K562 (cell line): ENCODE results near the gene ITSN1. TPM values are rescaled to one million over a fixed set of nuclear protein-coding genes. Genes with fewer than 3 reads are reported as not detected.
A peak's percentile ranks its signal among the peaks of the same experiment; 100 is the strongest.

Experiments
- ATAC-seq: fragments of 200-7000 bp; cut with Tn5 transposase; 3 replicates; pipeline ENCODE4 v1.9.1; 2020; ENCODE audit warnings: moderate library complexity
- BruUV-seq: library from RNA; stranded (reverse); fragments of 400-500 nt; replicated peaks from 2 replicates; lab custom pipeline; 2021; lab: Mats Ljungman, UMichigan
- CTCF ChIA-PET: fragments of 300-600 bp; formaldehyde crosslinking; extraction: SDS; loops from one replicate; lab custom pipeline; 2021; ENCODE audit warnings: low intra/inter-chr PET ratio; lab: Yijun Ruan, JAX
- POLR2A ChIA-PET: fragments of 300-600, 350-650 bp; sonication (Branson Sonifier 250); formaldehyde crosslinking; extraction: SDS; loops from one replicate; lab custom pipeline; 2021; ENCODE audit warnings: antibody characterized with exemption, inconsistent platforms; lab: Yijun Ruan, JAX
- DNase-seq, 4 experiments: peaks; one replicate each; pipeline versions ENCODE4 v3.0.0 to v3.0.0-alpha.2; 2011 to 2018; ENCODE audit warnings: low spot score in 3 of 4, mixed read lengths in 3 of 4; ENCODE audit errors: extremely low read depth in 1 of 4
- FAIRE-seq: peaks from 2 replicates; lab custom pipeline; 2011; peaks lifted over from hg19 to GRCh38; lab: Jason Lieb, UNC
- H2AFZ ChIP-seq: 2 replicates; pipeline ENCODE4 v1.6.0; 2011; ENCODE audit warnings: low read depth, low read length, control low read depth, inconsistent platforms
- H3K27ac ChIP-seq: fragments of 200-600 bp; 3 replicates; pipeline ENCODE4 v1.8.0; 2011; ENCODE audit warnings: low read depth, mild to moderate bottlenecking, control low read depth, inconsistent platforms, low read length, moderate library complexity, mixed read lengths; ENCODE audit errors: extremely low read depth
- H3K27me3 ChIP-seq, 2 experiments: fragments of 300-600 bp in 1 of 2; 2 replicates in 1 of 2; 3 replicates in 1 of 2; pipeline versions ENCODE4 v1.6.0 to v1.8.0; 2011; ENCODE audit warnings: inconsistent platforms in 2 of 2, low read length in 2 of 2, mild to moderate bottlenecking in 1 of 2, mixed read lengths in 1 of 2, moderate library complexity in 1 of 2; ENCODE audit not compliant: control insufficient read depth in 2 of 2, insufficient read depth in 2 of 2
- H3K36me3 ChIP-seq: fragments of 300-600 bp; 3 replicates; pipeline ENCODE4 v1.8.0; 2011; ENCODE audit warnings: mild to moderate bottlenecking, low read length, inconsistent platforms; ENCODE audit not compliant: control insufficient read depth, insufficient read depth
- H3K4me1 ChIP-seq, 2 experiments: fragments of 200-600 bp in 1 of 2; replicated peaks in 1 of 2; 2 replicates in 1 of 2; 3 replicates in 1 of 2; pipeline versions ENCODE4 v1.5.1 to v1.8.0; 2011; ENCODE audit warnings: inconsistent platforms in 2 of 2, low read length in 2 of 2, mild to moderate bottlenecking in 1 of 2, mixed read lengths in 1 of 2, moderate library complexity in 1 of 2; ENCODE audit not compliant: control insufficient read depth in 2 of 2, insufficient read depth in 2 of 2
- H3K4me2 ChIP-seq: 2 replicates; pipeline ENCODE4 v1.6.1; 2011; ENCODE audit warnings: low read length, control low read depth, inconsistent platforms, mixed read lengths; ENCODE audit not compliant: insufficient read depth
- H3K4me3 ChIP-seq: fragments of 200-600 bp; sonication (generic), shearing (Covaris generic); 2 replicates; pipeline ENCODE4 v1.5.1; 2016; ENCODE audit warnings: control low read depth, inconsistent platforms
- H3K79me2 ChIP-seq: fragments of 200-600 bp; 3 replicates; pipeline ENCODE4 v1.8.0; 2011; ENCODE audit warnings: low read length, inconsistent platforms; ENCODE audit not compliant: control insufficient read depth, insufficient read depth
- H3K9ac ChIP-seq, 2 experiments: 2 replicates each; pipeline versions ENCODE4 v1.6.0 to v1.6.1; 2011; ENCODE audit warnings: low read depth in 2 of 2, low read length in 2 of 2, control low read depth in 1 of 2, inconsistent platforms in 1 of 2, mild to moderate bottlenecking in 1 of 2, mixed read lengths in 1 of 2; ENCODE audit not compliant: insufficient read depth in 1 of 2
- H3K9me1 ChIP-seq: one replicate; pipeline ENCODE4 v1.6.0; 2011; ENCODE audit warnings: inconsistent platforms, mild to moderate bottlenecking, low read length, moderate library complexity; ENCODE audit not compliant: control insufficient read depth, insufficient read depth
- H3K9me3 ChIP-seq: replicated peaks from 2 replicates; pipeline ENCODE4 v1.5.1; 2011; ENCODE audit warnings: low read depth, low read length, inconsistent platforms; ENCODE audit not compliant: control insufficient read depth, insufficient read depth
- H4K20me1 ChIP-seq: replicated peaks from 2 replicates; pipeline ENCODE4 v1.6.1; 2011; ENCODE audit warnings: low read length, inconsistent platforms, mixed read lengths; ENCODE audit not compliant: control insufficient read depth, insufficient read depth
- EZH2 ChIP-seq: IDR thresholded peaks from 2 replicates; pipeline ENCODE4 v1.6.1; 2012; ENCODE audit warnings: low read depth, mild to moderate bottlenecking, inconsistent platforms, low read length, borderline replicate concordance
- MCM3 ChIP-seq: fragments of 450-650 bp; IDR thresholded peaks from 2 replicates; pipeline ENCODE4 v1.6.1; 2016
- NFE2L1 ChIP-seq: fragments of 450-650 bp; IDR thresholded peaks from 2 replicates; pipeline ENCODE4 v1.6.1; 2016; ENCODE audit warnings: missing genetic modification characterization, low read depth, mild to moderate bottlenecking, missing compliant biosample characterization, moderate library complexity, borderline replicate concordance
- THRA ChIP-seq: fragments of 450-650 bp; IDR thresholded peaks from 2 replicates; pipeline ENCODE4 v1.6.1; 2017; ENCODE audit warnings: mild to moderate bottlenecking, moderate library complexity
- ZEB2 ChIP-seq: fragments of 450-650 bp; IDR thresholded peaks from 2 replicates; pipeline ENCODE4 v1.6.1; 2016
- ZFP30 ChIP-seq: fragments of 250-450 bp; sonication (Bioruptor Pico); IDR thresholded peaks from 2 replicates; pipeline ENCODE4 v1.8.0; 2022; ENCODE audit warnings: moderate library complexity, mild to moderate bottlenecking, inconsistent platforms, borderline replicate concordance
- WGBS: fragments of 100-300 bp; shearing (Covaris generic); methylation state at CpG from one replicate; pipeline ENCODE4 v1.1.6; 2016; ENCODE audit warnings: low coverage, mixed read lengths; ENCODE audit not compliant: insufficient coverage; ENCODE audit errors: missing lambda C conversion rate; 5-methylcytosine and 5-hydroxymethylcytosine counted together
- in situ Hi-C: fragments of 300-500 bp; cut with MboI; formaldehyde crosslinking; loops from 4 replicates; pipeline ENCODE4 v1.15.0; 2018; ENCODE audit warnings: inconsistent platforms, mixed read lengths
- intact Hi-C: fragments of 100-400 bp; cut with micrococcal nuclease; formaldehyde crosslinking; loops from 2 replicates; pipeline ENCODE4 v1.14.2; 2022
- polyA plus RNA-seq, 8 experiments: library from polyadenylated mRNA; depleted of rRNA in 4 of 8; stranded (reverse) in 5 of 8; unstranded in 3 of 8; fragments of >200 nt; fragmentation: Nextera tagmentation in 2 of 8; fragmentation: Illumina TruSeq in 1 of 8; extraction: Ambion mirVana in 2 of 8; extraction: Trizol in 1 of 8; gene quantifications; 2 replicates each; pipeline versions ENCODE4 v1.2.1 to v1.2.3, GENCODE V29; 2011 to 2014; ENCODE audit warnings: inconsistent platforms in 1 of 8, missing spikeins in 1 of 8
- total RNA-seq, 7 experiments: library from RNA; depleted of rRNA in 6 of 7; stranded (reverse); fragments of >200 nt in 6 of 7; fragmentation: Illumina TruSeq in 2 of 7; extraction: Trizol in 2 of 7; gene quantifications; 2 replicates each; pipeline versions ENCODE4 v1.2.1 to v1.2.3, GENCODE V29; 2011 to 2021; ENCODE audit warnings: low replicate concordance in 1 of 7
- TF ChIP-seq, protein P1 (sequence below): sonication (generic); formaldehyde crosslinking; IDR thresholded peaks from 2 replicates; pipeline ENCODE4 v1.8.0; 2022; ENCODE audit warnings: mild to moderate bottlenecking, low read depth, missing genetic modification reagents
- TF ChIP-seq, protein P2 (sequence below): fragments of 450-650 bp; IDR thresholded peaks from one replicate; pipeline ENCODE4 v1.6.1; 2018; ENCODE audit warnings: mild to moderate bottlenecking, moderate library complexity; ENCODE audit not compliant: partially characterized antibody

Gene ITSN1
- total and polyA plus RNA-seq, 9 of the 15 experiments (the other 6 are each of a cell fraction or from before 2014, with no cell fraction given) = 1.1 to 12.6 (median 4.8) TPM

- no peak overlapping the region for H3K4me3 ChIP-seq
- peaks cover 57 to 73% of the 10 kb centered on the region in 2 experiments for H3K27me3 ChIP-seq
- no peaks in the 10 kb centered on the region for H3K36me3 ChIP-seq
- no peaks in the 10 kb centered on the region for H4K20me1 ChIP-seq
- CTCF ChIA-PET = no interaction called here
- no peaks in the 10 kb centered on the region for H3K79me2 ChIP-seq
- no peak overlapping the region for H3K9ac ChIP-seq
- POLR2A ChIA-PET = interaction anchor here (0.7 to 0.8 kb wide), 2 partner anchors 337 to 764 kb away, joined by 3 to 4 read pairs; no protein-coding TSS in a partner anchor
- no peaks in the 10 kb centered on the region for H3K4me1 ChIP-seq
- H2AFZ ChIP-seq = no peak overlapping the region
- no peaks in the 10 kb centered on the region for H3K9me1 ChIP-seq
- ATAC-seq = no peak
- WGBS = 0% methylated on average over 7 of the region's 7 CpGs
- H3K9me3 ChIP-seq = no peaks in the 10 kb centered on the region
- BruUV-seq = no TSS peak
- in situ Hi-C loops = no loop called here
- DNase-seq = no peak
- intact Hi-C loops = no loop called here
- no peak overlapping the region for H3K27ac ChIP-seq
- peak; percentile 37 for FAIRE-seq
- no peak overlapping the region for H3K4me2 ChIP-seq
- TF ChIP-seq EZH2 (peak; percentile 54; the same call in 1 of the 2 replicates), ZFP30 (CRISPR knock-in tag) (no peak), ZEB2 (no peak), THRA (no peak), MCM3 (peak; percentile 69; the same call in 1 of the 2 replicates), NFE2L1 (tag) (no peak)
- TF ChIP-seq, protein P1, sequence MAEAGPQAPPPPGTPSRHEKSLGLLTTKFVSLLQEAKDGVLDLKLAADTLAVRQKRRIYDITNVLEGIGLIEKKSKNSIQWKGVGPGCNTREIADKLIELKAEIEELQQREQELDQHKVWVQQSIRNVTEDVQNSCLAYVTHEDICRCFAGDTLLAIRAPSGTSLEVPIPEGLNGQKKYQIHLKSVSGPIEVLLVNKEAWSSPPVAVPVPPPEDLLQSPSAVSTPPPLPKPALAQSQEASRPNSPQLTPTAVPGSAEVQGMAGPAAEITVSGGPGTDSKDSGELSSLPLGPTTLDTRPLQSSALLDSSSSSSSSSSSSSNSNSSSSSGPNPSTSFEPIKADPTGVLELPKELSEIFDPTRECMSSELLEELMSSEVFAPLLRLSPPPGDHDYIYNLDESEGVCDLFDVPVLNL (CRISPR knock-in tag) = no peak
- TF ChIP-seq, protein P2, sequence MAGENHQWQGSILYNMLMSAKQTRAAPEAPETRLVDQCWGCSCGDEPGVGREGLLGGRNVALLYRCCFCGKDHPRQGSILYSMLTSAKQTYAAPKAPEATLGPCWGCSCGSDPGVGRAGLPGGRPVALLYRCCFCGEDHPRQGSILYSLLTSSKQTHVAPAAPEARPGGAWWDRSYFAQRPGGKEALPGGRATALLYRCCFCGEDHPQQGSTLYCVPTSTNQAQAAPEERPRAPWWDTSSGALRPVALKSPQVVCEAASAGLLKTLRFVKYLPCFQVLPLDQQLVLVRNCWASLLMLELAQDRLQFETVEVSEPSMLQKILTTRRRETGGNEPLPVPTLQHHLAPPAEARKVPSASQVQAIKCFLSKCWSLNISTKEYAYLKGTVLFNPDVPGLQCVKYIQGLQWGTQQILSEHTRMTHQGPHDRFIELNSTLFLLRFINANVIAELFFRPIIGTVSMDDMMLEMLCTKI = no peak
Measured at GRCh38 chr21:33885172-33885514, 242.8 kb downstream of the ITSN1 start.
